SJSA1 (cell line): ENCODE data around the gene ZC3H11A. TPM values are rescaled to one million over a fixed set of nuclear protein-coding genes. Genes with fewer than 3 reads are reported as not detected.
"Not testable (repeated sequence)": the region's sequence is repeated elsewhere in the genome, so short reads cannot be mapped to it uniquely, and the experiment has no call there.

ENCODE experiments used
- DNase-seq, 2 experiments: peaks; one replicate each; pipeline ENCODE4 v3.0.0-alpha.2; 2015 to 2020; ENCODE audit warnings: low spot score in 2 of 2, low read depth in 1 of 2
- H3K27ac ChIP-seq: fragments of 250-450 bp; sonication (Bioruptor Pico); 2 replicates; pipeline ENCODE4 v1.5.1; 2020; ENCODE audit warnings: mild to moderate bottlenecking, moderate library complexity
- H3K27me3 ChIP-seq: fragments of 250-450 bp; sonication (Bioruptor Pico); replicated peaks from 2 replicates; pipeline ENCODE4 v1.5.1; 2020; ENCODE audit warnings: mild to moderate bottlenecking, moderate library complexity
- H3K36me3 ChIP-seq: fragments of 250-450 bp; sonication (Bioruptor Pico); 2 replicates; pipeline ENCODE4 v1.5.1; 2020; ENCODE audit warnings: mild to moderate bottlenecking
- H3K4me1 ChIP-seq: fragments of 250-450 bp; sonication (Bioruptor Pico); replicated peaks from 2 replicates; pipeline ENCODE4 v1.6.1; 2021; ENCODE audit warnings: mild to moderate bottlenecking
- H3K4me3 ChIP-seq: fragments of 250-450 bp; sonication (Bioruptor Pico); 2 replicates; pipeline ENCODE4 v1.5.1; 2020; ENCODE audit warnings: mild to moderate bottlenecking
- H3K9me3 ChIP-seq: fragments of 250-450 bp; sonication (Bioruptor Pico); replicated peaks from 2 replicates; pipeline ENCODE4 v1.5.1; 2020; ENCODE audit warnings: mild to moderate bottlenecking
- total RNA-seq: library from RNA; depleted of rRNA; stranded (reverse); fragments of >200 nt; shearing (Covaris generic); gene quantifications from 2 replicates; pipeline ENCODE4 v1.2.3, GENCODE V29; 2014

ZC3H11A gene
- total RNA-seq, 1 experiment from 2014 or later = 99.3 TPM

- Histone ChIP-seq H3K36me3 (peaks cover 51% of the 10 kb centered on the region), H3K4me1 (peaks cover 14% of the 10 kb centered on the region), H3K9me3 (no peaks in the 10 kb centered on the region), H3K4me3 (peak overlapping the region; percentile 68), H3K27ac (peak overlapping the region; percentile 98), H3K27me3 (no peaks in the 10 kb centered on the region)
- peak; percentile 48 to 69 for DNase-seq
Observed at GRCh38 chr1:203796236-203796605, 798 bp downstream of the ZC3H11A start.

GRCh38 chr1:203797216-203797615 is 1.8 kb downstream of the ZC3H11A start:
- no peak for DNase-seq
- no peak overlapping the region; the same call in 1 of the 2 replicates for H3K27ac ChIP-seq
- peak overlapping the region; percentile 68; the same call in 1 of the 2 replicates for H3K4me3 ChIP-seq
- no peaks in the 10 kb centered on the region for H3K9me3 ChIP-seq
- H3K4me1 ChIP-seq = peaks cover 14% of the 10 kb centered on the region
- no peaks in the 10 kb centered on the region for H3K27me3 ChIP-seq
- peaks cover 60% of the 10 kb centered on the region for H3K36me3 ChIP-seq

- no peaks in the 10 kb centered on the region for H3K27me3 ChIP-seq
- peaks cover 66% of the 10 kb centered on the region for H3K36me3 ChIP-seq
- H3K9me3 ChIP-seq = no peaks in the 10 kb centered on the region
- no peak for DNase-seq
- H3K4me3 ChIP-seq = no peak overlapping the region
- peaks cover 14% of the 10 kb centered on the region for H3K4me1 ChIP-seq
- H3K27ac ChIP-seq = no peak overlapping the region
Observed at GRCh38 chr1:203797948-203798655, 2.7 kb downstream of the ZC3H11A start.

DNA sequence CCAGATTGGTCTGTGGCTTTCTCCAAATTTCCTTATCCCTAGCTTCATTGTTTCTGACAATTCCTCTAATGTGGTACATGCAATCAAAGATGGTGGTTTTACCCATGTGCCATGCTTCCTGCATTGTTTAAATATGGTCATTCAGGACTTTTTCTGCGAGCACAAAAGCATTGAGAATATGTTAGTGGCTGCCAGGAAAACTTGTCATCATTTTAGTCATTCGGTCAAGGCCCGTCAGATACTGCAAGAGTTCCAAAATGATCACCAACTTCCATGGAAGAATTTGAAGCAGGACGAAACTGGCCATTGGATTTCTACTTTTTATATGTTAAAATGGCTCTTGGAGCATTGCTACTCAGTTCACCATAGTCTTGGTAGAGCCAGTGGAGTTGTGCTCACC is 3.7 kb downstream of the ZC3H11A start:
- Histone ChIP-seq H3K27me3 (no peaks in the 10 kb centered on the region), H3K36me3 (peaks cover 75% of the 10 kb centered on the region), H3K4me3 (no peak overlapping the region), H3K4me1 (peaks cover 14% of the 10 kb centered on the region), H3K27ac (no peak overlapping the region), H3K9me3 (no peaks in the 10 kb centered on the region)
- no peak for DNase-seq

DNA sequence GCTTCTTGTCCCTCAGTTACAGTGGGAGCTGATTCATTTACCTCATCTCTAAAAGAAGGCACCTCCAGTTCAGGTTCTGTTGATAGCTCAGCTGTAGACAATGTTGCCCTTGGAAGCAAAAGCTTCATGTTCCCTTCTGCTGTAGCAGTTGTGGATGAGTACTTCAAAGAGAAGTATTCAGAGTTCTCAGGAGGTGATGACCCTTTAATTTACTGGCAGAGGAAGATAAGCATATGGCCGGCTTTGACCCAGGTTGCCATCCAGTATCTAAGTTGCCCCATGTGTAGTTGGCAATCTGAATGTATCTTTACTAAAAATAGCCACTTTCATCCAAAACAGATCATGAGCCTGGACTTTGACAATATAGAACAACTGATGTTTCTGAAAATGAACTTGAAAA is 4.5 kb downstream of the ZC3H11A start:
- Histone ChIP-seq H3K27me3 (no peaks in the 10 kb centered on the region), H3K27ac (no peak overlapping the region), H3K36me3 (peaks cover 82% of the 10 kb centered on the region), H3K9me3 (no peaks in the 10 kb centered on the region), H3K4me1 (peaks cover 11% of the 10 kb centered on the region), H3K4me3 (no peak overlapping the region)
- no peak for DNase-seq

DNA sequence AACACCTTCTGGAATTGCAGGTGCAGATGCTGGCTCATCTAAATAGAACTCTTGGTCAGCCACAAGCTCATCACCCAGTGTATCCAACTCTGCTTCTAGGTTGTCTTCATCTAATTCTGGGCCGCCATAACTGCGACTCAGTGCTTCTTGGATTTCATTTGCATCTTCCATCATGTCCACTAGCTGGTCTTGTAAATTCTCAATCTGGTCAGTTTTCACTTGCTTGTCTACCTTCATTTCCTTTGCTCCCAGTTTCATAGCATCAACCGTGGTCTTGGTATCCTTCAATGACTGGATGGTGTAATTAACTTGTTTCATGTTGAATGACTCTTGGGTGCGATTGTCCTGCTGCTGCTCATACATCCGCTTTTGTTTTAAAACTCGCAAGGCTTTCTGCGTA is 10.3 kb downstream of the ZC3H11A start:
- Histone ChIP-seq H3K27ac (no peak overlapping the region), H3K4me1 (peaks cover 3% of the 10 kb centered on the region; the same call in 1 of the 2 replicates), H3K27me3 (0 out of 2 replicates have a peak, but pooled peaks cover 3% of the 10 kb centered on the region), H3K36me3 (peaks cover 79% of the 10 kb centered on the region), H3K9me3 (no peaks in the 10 kb centered on the region), H3K4me3 (no peak overlapping the region)
- DNase-seq = no peak

DNA sequence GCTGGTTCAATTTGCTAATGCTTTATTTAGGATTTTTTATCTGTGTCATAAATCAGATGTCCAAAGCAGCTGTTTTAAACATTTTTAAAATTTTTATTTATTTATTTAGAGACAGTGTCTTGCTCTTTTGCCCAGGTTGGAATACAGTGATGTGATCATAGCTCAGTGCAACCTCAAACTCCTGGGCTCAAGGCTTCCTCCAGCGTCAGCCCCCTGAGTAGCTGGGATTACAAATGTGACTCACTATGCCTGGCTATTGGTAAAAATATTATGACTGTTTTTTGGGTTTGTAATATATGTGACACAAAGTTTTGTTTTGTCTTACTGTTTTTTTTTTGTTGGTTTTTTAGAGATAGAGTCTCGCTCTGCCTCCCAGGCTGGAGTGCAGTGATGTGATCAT is 11.8 kb downstream of the ZC3H11A start:
- no peaks in the 10 kb centered on the region for H3K9me3 ChIP-seq
- H3K27ac ChIP-seq = no peak overlapping the region
- peak in 1 of 2 experiments; percentile 10 for DNase-seq
- no peak overlapping the region for H3K4me3 ChIP-seq
- H3K36me3 ChIP-seq = peaks cover 77% of the 10 kb centered on the region
- H3K27me3 ChIP-seq = 0 out of 2 replicates have a peak, but pooled peaks cover 3% of the 10 kb centered on the region
- peaks cover 3% of the 10 kb centered on the region; the same call in 1 of the 2 replicates for H3K4me1 ChIP-seq

DNA sequence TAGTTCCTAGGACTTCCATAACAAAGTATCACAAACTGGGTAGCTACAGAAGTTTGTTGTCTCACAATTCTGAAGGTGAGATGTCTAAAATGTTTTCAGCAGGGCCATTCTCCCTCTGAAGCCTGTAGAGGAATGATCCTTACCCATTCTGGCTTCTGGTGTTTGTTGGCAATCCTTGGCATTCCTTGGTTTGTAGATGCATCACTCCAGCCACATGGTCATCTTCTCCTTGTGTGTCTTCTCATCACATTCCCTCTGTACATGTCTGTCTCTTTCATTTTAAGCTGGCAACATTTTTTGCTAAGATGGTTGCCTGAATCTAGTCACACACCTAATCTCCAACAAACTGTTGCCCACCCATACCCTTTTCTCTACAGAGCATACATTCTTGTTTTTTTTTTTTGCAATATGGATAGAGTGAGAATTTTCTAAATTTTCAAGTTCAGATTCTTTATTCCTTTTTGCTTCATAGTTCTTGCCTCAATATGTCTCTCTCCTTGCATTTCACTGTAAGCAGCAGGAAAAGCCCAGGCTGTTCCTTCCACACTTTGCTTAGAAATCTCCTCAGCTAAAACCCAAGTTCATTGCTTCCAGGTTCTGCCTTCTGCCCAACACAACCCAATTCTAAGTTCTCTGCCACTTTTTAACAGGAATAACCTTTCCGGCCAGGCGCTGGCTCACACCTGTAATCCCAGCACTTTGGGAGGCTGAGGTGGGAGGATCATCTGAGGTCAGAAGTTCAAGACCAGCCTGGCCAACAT is 18.3 kb downstream of the ZC3H11A start:
- no peak overlapping the region for H3K27ac ChIP-seq
- no peaks in the 10 kb centered on the region for H3K4me1 ChIP-seq
- no peaks in the 10 kb centered on the region for H3K27me3 ChIP-seq
- no peaks in the 10 kb centered on the region for H3K9me3 ChIP-seq
- peaks cover 80% of the 10 kb centered on the region for H3K36me3 ChIP-seq
- no peak for DNase-seq
- no peak overlapping the region for H3K4me3 ChIP-seq

DNA sequence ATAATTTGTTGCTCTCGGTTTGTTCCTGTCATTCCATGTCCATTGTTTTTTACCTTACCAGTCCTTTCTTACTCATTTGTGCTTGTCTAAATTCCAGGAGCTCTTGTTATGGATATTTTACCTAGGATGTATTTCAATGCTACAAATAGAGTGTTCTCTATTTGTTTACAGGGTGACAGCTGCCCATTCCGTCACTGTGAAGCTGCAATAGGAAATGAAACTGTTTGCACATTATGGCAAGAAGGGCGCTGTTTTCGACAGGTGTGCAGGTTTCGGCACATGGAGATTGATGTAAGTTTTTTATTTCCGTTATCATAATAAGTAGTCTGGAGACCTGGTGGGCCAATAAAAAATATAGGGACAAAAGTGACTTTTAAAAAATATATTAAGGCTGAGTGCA is 23.0 kb downstream of the ZC3H11A start:
- Histone ChIP-seq H3K27me3 (no peaks in the 10 kb centered on the region), H3K27ac (no peak overlapping the region), H3K36me3 (peaks cover 89% of the 10 kb centered on the region), H3K4me3 (no peak overlapping the region), H3K4me1 (no peaks in the 10 kb centered on the region), H3K9me3 (no peaks in the 10 kb centered on the region)
- no peak for DNase-seq

- DNase-seq = no peak
- Histone ChIP-seq H3K27ac (no peak overlapping the region), H3K9me3 (no peaks in the 10 kb centered on the region), H3K4me3 (no peak overlapping the region), H3K27me3 (no peaks in the 10 kb centered on the region), H3K36me3 (peaks cover 91% of the 10 kb centered on the region), H3K4me1 (no peaks in the 10 kb centered on the region)
Observed at GRCh38 chr1:203823306-203823705, 27.9 kb downstream of the ZC3H11A start.

DNA sequence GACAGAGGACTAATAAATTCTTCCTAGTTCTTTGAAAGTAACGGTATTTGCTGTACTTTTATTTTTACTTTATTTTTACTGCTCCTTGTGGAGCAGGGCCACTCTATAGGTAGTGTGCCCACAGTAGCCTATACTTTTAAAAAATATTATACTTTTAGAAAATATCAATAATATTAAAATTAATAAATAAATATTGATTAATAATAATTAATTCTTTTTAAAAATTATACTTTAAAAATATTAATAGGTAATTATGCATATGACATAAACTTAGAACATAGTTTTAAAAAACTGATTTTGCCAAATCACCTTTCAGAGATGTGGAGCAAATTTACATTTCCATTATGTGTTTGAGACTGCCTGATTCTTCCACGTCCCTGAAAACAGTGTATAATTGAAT is 30.8 kb downstream of the ZC3H11A start:
- Histone ChIP-seq H3K27me3 (no peaks in the 10 kb centered on the region), H3K4me3 (no peak overlapping the region), H3K36me3 (peaks cover 90% of the 10 kb centered on the region), H3K4me1 (no peaks in the 10 kb centered on the region), H3K9me3 (no peaks in the 10 kb centered on the region), H3K27ac (no peak overlapping the region)
- no peak for DNase-seq

DNA sequence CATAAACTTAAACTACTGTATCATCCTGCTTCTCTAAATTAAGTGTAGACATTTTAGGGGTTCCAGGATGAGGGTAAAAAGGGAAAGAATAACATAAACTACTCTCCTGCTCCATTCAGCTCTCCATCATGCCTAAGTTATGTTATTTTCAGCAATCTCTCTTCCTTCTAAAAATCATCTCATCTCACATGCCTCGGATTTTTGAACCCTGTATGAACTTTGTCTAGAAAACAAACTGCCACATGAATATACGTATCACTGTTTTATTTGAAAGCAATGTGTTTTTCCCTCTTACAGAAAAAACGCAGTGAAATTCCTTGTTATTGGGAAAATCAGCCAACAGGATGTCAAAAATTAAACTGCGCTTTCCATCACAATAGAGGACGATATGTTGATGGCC is 32.6 kb downstream of the ZC3H11A start:
- no peak overlapping the region for H3K27ac ChIP-seq
- H3K4me3 ChIP-seq = no peak overlapping the region
- peaks cover 92% of the 10 kb centered on the region for H3K36me3 ChIP-seq
- H3K9me3 ChIP-seq = no peaks in the 10 kb centered on the region
- no peak for DNase-seq
- no peaks in the 10 kb centered on the region for H3K4me1 ChIP-seq
- no peaks in the 10 kb centered on the region for H3K27me3 ChIP-seq

GRCh38 chr1:203828503-203828902 is 33.1 kb downstream of the ZC3H11A start:
- H3K36me3 ChIP-seq = peaks cover 90% of the 10 kb centered on the region
- H3K27ac ChIP-seq = no peak overlapping the region
- no peaks in the 10 kb centered on the region for H3K9me3 ChIP-seq
- H3K4me1 ChIP-seq = no peaks in the 10 kb centered on the region
- no peak for DNase-seq
- H3K27me3 ChIP-seq = no peaks in the 10 kb centered on the region
- H3K4me3 ChIP-seq = no peak overlapping the region

- H3K27me3 ChIP-seq, H3K4me3 ChIP-seq, H3K4me1 ChIP-seq, H3K27ac ChIP-seq, H3K9me3 ChIP-seq, DNase-seq: not testable (repeated sequence)
- H3K36me3 ChIP-seq = peaks cover 91% of the 10 kb centered on the region
Observed at GRCh38 chr1:203829247-203829646, 33.8 kb downstream of the ZC3H11A start.
